ENCODE measurements around the gene SUGCT. TPM values are rescaled to one million over a fixed set of nuclear protein-coding genes. Genes with fewer than 3 reads are reported as not detected.
"Not testable (repeated sequence)": the region's sequence is repeated elsewhere in the genome, so short reads cannot be mapped to it uniquely, and the experiment has no call there.

The SUGCT gene
- total RNA-seq, 2 experiments from 2014 or later: 0.76 to 1.5 TPM

DNA sequence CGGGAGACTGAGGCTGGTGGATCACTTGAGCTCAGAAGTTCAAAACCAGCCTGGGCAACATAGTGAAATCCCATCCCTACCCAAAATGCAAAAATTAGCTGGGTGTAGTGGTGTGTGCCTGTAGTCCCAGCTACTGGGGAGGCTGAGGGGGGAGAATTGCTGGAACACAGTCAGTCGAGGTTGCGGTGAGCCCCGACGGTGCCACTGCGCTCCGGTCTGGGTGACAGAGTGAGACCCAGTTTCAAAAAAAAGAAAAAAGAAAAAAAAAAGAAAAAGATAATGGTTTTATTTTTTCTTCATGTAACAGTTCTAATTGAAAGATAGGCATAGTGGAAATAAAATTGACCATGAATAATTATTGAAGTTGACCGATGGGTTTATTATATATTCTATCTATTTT lies 99.9 kb downstream of the SUGCT start:
- CTCF ChIA-PET: no interaction called here
- Mint-ChIP-seq H3K4me1 (ENCODE audit: low read depth) (no peaks in the 10 kb centered on the region), H3K27ac (no peak overlapping the region), H3K27me3 (no peaks in the 10 kb centered on the region), H3K9me3 (no peaks in the 10 kb centered on the region), H3K4me3 (no peak overlapping the region), H3K36me3 (no peaks in the 10 kb centered on the region)
- DNase-seq: no peak
- POLR2A ChIA-PET: no interaction called here
- intact Hi-C loops (cut with micrococcal nuclease): no loop called here

DNA sequence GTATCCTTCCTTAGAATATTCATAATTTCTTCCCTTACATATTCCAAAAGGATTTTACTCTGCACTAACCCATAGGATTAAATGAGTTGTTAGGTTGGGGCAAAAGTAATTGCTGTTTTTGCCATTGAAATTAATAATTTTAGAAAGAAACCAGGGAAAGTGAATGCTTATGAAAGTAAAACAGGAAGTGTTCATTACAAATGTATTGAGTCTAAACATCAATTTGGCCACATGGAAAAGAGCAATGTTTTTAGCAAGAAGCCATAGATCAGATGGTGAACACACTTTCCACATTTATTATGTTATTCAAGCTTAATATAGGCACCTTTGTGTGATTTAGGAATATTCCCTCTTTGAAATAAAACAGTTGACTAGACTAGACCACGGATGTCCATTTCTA lies 102.9 kb downstream of the SUGCT start:
- Mint-ChIP-seq H3K9me3 (no peaks in the 10 kb centered on the region), H3K27ac (no peak overlapping the region), H3K36me3 (no peaks in the 10 kb centered on the region), H3K27me3 (no peaks in the 10 kb centered on the region), H3K4me3 (no peak overlapping the region), H3K4me1 (ENCODE audit: low read depth) (no peaks in the 10 kb centered on the region)
- intact Hi-C loops (cut with micrococcal nuclease): no loop called here
- ChIA-PET CTCF (no interaction called here), POLR2A (no interaction called here)
- DNase-seq: no peak

DNA sequence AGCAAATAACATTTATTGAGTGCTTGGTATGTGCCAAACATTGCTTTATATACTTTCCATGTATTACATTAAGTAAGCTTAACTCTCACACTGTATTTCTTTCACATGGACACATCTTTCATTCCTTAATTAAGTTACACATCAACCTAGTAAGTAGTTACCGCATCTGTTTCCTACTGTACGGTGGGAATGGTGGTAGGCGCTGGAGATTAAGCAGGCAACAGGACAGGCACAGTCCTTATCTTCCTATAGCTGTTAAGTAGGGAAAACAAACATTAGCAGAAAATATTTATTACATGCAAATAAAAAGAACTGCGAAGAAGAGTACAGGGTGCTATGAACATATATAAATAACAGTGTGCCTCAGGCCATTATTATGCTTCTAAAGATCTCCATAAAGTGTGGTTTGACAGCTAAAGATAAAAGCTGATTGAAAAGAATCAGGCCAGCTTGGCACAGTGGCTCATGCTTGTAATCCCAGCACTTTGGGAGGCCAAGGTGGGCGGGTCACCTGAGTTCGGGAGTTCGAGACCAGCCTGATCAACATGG lies 105.0 kb downstream of the SUGCT start:
- CTCF ChIA-PET: no interaction called here
- no peaks in the 10 kb centered on the region for H3K36me3 Mint-ChIP-seq
- no peak overlapping the region for H3K27ac Mint-ChIP-seq
- no peak for DNase-seq
- POLR2A ChIA-PET: no interaction called here
- H3K4me3 Mint-ChIP-seq: no peak overlapping the region
- no peaks in the 10 kb centered on the region for H3K9me3 Mint-ChIP-seq
- no peaks in the 10 kb centered on the region for H3K27me3 Mint-ChIP-seq
- H3K4me1 Mint-ChIP-seq (ENCODE audit: low read depth): no peaks in the 10 kb centered on the region
- intact Hi-C loops (cut with micrococcal nuclease): no loop called here

DNA sequence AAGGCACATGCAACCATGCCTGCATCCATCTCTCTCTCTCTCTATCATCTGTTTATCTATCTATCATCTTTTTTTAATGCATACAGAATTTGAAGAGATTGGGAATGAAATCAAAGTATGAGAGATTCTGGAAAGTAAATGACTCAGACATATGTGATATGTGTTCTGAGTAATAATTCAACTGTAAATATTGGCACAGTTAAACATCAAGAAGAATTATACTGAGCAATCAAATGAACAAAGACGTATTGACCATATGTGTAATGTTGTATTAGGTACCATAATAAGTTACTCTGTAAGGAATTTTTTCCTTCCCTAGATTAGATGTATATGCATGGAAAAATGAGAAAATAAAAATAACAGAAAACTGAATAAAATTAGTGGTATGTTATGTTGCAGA lies 108.3 kb downstream of the SUGCT start:
- no peak overlapping the region for H3K27ac Mint-ChIP-seq
- DNase-seq: no peak
- no peaks in the 10 kb centered on the region for H3K27me3 Mint-ChIP-seq
- H3K4me3 Mint-ChIP-seq: no peak overlapping the region
- H3K9me3 Mint-ChIP-seq: no peaks in the 10 kb centered on the region
- ChIA-PET POLR2A (no interaction called here), CTCF (no interaction called here)
- H3K4me1 Mint-ChIP-seq (ENCODE audit: low read depth): no peaks in the 10 kb centered on the region
- no peaks in the 10 kb centered on the region for H3K36me3 Mint-ChIP-seq
- intact Hi-C loops (cut with micrococcal nuclease): no loop called here

DNA sequence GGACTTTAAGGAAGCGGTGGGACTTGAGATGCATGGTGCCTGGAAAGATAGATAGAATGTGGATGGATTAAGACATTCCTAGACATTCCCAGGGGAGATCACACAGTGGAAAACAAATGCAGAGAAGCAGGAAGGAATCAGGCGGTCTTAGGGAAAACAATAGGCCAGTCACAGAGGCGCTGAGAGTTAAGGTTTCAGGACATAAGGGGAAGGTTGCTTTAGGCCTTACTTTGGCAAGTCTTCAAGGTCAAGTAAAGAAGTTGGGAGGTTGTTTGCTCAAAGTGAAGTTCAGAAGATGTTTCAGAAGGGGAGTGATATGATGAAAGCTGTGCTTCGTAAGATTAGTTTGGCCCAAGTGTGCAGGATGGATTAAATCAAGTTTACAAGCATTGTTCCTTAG lies 109.4 kb downstream of the SUGCT start:
- Mint-ChIP-seq H3K27me3 (no peaks in the 10 kb centered on the region), H3K9me3 (no peaks in the 10 kb centered on the region), H3K36me3 (no peaks in the 10 kb centered on the region), H3K27ac (no peak overlapping the region), H3K4me3 (no peak overlapping the region), H3K4me1 (ENCODE audit: low read depth) (no peaks in the 10 kb centered on the region)
- POLR2A ChIA-PET: no interaction called here
- no peak for DNase-seq
- CTCF ChIA-PET: no interaction called here
- intact Hi-C loops (cut with micrococcal nuclease): no loop called here

DNA sequence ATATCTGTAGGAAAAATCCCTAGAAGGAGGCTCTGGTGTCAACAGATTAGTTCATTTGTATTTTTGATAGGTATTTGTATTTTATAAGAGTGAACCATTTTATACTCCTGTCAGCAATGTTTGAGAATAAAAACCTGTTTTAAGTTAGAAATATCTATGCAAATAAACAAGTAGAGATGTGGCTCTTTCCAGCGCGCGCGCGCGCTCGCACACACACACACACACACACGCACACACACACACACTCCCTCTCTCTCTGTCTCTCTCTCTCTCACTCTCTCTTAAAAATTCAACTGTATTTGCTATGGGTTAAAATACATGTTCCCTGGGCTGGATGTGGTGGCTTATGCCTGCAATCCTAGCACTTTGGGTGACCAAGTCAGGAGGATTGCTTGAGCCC lies 113.9 kb downstream of the SUGCT start:
- no peak overlapping the region for H3K4me3 Mint-ChIP-seq
- no peak for DNase-seq
- no peaks in the 10 kb centered on the region for H3K9me3 Mint-ChIP-seq
- POLR2A ChIA-PET: no interaction called here
- H3K4me1 Mint-ChIP-seq (ENCODE audit: low read depth): no peaks in the 10 kb centered on the region
- intact Hi-C loops (cut with micrococcal nuclease): no loop called here
- H3K27ac Mint-ChIP-seq: no peak overlapping the region
- H3K27me3 Mint-ChIP-seq: no peaks in the 10 kb centered on the region
- no peaks in the 10 kb centered on the region for H3K36me3 Mint-ChIP-seq
- CTCF ChIA-PET: no interaction called here

DNA sequence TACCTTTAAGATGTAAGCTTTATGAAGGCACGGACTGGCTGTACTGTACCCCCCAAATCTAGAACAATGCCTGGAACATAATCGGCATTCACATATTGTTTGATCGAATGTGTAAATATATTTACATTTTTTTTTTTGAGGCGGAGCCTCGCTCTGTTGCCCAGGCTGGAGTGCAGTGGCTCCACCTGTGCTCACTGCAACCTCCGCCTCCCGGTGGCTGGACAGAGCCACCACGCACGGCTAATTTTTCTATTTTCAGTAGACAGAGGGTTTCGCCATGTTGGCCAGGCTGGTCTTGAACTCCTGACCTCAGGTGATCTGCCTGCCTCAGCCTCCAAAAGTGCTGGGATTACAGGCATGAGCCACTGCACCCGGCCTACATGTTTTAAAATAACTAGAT lies 118.6 kb downstream of the SUGCT start:
- H3K9me3 Mint-ChIP-seq; H3K27ac Mint-ChIP-seq; CTCF ChIA-PET; H3K4me1 Mint-ChIP-seq (ENCODE audit: low read depth); H3K4me3 Mint-ChIP-seq; intact Hi-C loops (cut with micrococcal nuclease); H3K36me3 Mint-ChIP-seq; H3K27me3 Mint-ChIP-seq; POLR2A ChIA-PET; DNase-seq: not testable (repeated sequence)

DNA sequence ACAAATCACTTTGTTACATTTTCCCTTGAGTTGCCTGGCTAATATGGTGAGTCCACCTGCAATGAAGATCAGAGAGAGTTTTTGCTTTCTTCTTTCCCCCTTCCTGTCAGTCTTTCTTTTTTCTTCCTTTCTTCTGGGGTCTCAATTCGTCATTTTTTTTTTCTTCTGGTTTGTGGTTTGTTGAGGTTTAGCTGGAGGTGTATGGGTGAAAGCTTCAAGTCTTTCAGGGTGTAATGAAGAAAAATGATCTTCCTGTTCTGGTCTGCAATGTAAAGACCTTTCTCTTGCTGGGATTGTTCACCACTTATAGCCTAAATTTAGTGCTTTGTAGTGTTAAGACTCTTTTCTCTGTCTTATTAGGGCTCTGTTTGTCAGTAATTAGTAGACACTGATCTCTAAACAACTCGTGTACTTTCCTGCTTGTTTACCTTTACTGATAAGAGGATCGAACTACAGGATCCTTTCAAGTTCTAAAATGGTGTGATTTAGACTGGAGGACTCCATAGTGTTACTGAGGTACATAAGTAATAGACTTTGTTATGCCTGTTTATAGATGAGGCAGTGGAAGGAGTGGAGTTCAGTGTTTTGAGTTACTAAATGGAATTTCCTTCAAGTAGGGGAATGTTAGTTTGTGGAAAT lies 129.1 kb downstream of the SUGCT start:
- Mint-ChIP-seq H3K4me1 (ENCODE audit: low read depth) (peaks cover 3% of the 10 kb centered on the region), H3K9me3 (no peaks in the 10 kb centered on the region), H3K27ac (no peak overlapping the region), H3K4me3 (no peak overlapping the region), H3K27me3 (no peaks in the 10 kb centered on the region), H3K36me3 (no peaks in the 10 kb centered on the region)
- DNase-seq: no peak
- CTCF ChIA-PET: no interaction called here
- POLR2A ChIA-PET: no interaction called here
- intact Hi-C loops (cut with micrococcal nuclease): no loop called here

DNA sequence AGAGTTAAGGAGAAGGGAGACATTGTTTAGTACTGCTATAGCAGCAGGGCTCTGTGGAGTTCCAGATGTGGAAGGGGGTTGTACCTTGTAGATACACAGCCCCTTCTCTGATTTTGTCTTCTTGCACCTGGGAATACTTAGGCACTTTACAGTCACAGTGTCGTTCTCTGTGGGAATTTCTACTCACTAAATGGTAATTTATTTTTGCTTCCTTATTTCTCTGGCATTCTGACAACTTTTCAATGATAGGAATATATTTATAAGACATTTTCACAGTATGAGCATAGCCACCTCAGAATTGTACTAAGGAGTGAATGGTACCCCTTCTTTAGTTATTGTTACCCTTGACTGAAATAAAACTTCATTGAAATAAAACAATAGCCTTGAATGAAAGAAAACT lies 132.8 kb downstream of the SUGCT start:
- intact Hi-C loops (cut with micrococcal nuclease): no loop called here
- H3K27me3 Mint-ChIP-seq: no peaks in the 10 kb centered on the region
- H3K27ac Mint-ChIP-seq: no peak overlapping the region
- H3K4me3 Mint-ChIP-seq: no peak overlapping the region
- ChIA-PET POLR2A (no interaction called here), CTCF (no interaction called here)
- peaks cover 3% of the 10 kb centered on the region for H3K4me1 Mint-ChIP-seq (ENCODE audit: low read depth)
- H3K36me3 Mint-ChIP-seq: no peaks in the 10 kb centered on the region
- H3K9me3 Mint-ChIP-seq: no peaks in the 10 kb centered on the region
- no peak for DNase-seq

DNA sequence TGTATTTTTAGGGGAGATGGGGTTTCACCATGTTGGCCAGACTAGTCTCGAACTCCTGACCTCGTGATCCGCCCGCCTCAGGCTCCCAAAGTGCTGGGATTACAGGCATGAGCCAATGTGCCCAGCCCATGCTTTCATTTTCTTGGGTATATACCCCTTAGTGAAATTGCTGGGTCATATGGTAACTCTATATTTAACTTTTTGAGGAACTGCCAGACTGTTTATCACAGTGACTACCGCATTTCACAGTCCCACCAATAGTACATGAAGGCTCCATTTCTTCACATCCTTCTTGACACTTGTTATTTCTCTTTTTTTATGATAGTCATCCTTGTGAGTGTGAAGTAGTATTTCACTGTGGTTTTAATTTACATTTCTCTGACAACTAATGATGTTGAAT lies 134.0 kb downstream of the SUGCT start:
- H3K36me3 Mint-ChIP-seq; DNase-seq; CTCF ChIA-PET; H3K27me3 Mint-ChIP-seq; intact Hi-C loops (cut with micrococcal nuclease); H3K4me1 Mint-ChIP-seq (ENCODE audit: low read depth); H3K4me3 Mint-ChIP-seq; POLR2A ChIA-PET; H3K27ac Mint-ChIP-seq; H3K9me3 Mint-ChIP-seq: not testable (repeated sequence)

DNA sequence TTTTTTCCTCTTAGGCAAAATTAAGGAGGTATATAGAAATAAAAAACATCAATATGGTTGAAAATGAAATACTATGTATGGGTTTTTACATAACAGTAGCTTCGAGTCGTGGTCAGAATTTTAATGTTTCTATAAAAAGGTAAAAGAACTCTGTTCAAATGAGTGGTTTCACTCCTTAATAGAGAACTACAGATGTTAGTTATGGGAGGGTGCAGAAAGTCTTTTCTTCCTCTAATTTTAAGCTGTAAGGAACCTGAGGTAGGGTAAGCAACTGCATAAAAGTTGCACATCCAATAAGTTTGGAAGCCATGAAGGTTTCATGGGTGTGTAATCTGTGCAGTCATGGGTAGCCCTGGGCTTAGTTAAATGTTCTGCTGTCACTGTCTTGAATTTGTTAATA lies 141.3 kb downstream of the SUGCT start:
- Mint-ChIP-seq H3K27ac (no peak overlapping the region), H3K27me3 (peaks cover 2% of the 10 kb centered on the region), H3K36me3 (peaks cover 4% of the 10 kb centered on the region), H3K4me1 (ENCODE audit: low read depth) (no peaks in the 10 kb centered on the region), H3K4me3 (no peak overlapping the region), H3K9me3 (peaks cover under 1% of the 10 kb centered on the region)
- intact Hi-C loops (cut with micrococcal nuclease): no loop called here
- ChIA-PET CTCF (no interaction called here), POLR2A (no interaction called here)
- DNase-seq: no peak

DNA sequence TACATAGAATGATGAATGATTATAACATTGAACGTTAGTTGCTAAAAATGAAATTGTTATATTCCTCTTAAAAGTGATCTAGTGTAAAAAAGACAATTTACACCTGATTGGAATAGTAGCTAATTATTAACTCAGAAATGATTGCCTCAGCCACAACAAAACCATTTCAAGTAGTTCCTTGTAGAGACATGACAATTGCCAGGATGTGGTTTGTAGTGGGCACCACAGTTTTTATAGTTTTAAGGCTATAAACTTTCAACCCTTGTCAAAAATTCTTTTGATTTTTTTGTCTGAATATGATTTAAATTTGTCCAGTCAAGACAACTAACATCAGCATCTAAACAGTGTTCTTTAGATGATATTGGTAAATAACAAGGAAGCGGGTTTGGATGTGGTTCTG lies 145.2 kb downstream of the SUGCT start:
- Mint-ChIP-seq H3K4me1 (ENCODE audit: low read depth) (no peaks in the 10 kb centered on the region), H3K4me3 (no peak overlapping the region), H3K9me3 (peaks cover 7% of the 10 kb centered on the region), H3K36me3 (peaks cover 4% of the 10 kb centered on the region), H3K27ac (no peak overlapping the region), H3K27me3 (peaks cover 2% of the 10 kb centered on the region)
- ChIA-PET CTCF (no interaction called here), POLR2A (no interaction called here)
- no peak for DNase-seq
- intact Hi-C loops (cut with micrococcal nuclease): no loop called here

DNA sequence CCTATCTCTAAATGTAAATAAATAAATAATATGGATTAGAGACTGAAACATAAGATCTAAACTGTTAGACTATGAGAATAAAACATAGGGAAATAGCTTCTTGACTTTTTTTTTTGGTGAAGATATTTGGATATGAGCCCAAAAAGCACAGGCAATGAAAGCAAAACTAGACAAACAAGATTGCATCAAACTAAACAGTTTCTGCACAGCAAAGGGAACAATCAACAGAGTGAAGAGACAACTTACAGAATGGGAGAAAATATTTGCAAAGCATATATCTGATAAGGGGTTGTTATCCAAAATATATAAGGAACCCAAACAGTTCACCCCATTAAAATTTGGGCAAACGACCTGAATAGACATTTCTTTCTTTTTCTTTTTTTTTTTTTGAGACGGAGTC lies 148.1 kb downstream of the SUGCT start:
- Mint-ChIP-seq H3K9me3 (peaks cover 7% of the 10 kb centered on the region), H3K36me3 (peaks cover 2% of the 10 kb centered on the region), H3K27ac (no peak overlapping the region), H3K4me1 (ENCODE audit: low read depth) (no peaks in the 10 kb centered on the region), H3K27me3 (peaks cover 2% of the 10 kb centered on the region), H3K4me3 (no peak overlapping the region)
- intact Hi-C loops (cut with micrococcal nuclease): no loop called here
- CTCF ChIA-PET: interaction anchor here (0.6 kb wide), 1 partner anchor 191 kb away, joined by 4 read pairs; no protein-coding TSS in a partner anchor
- POLR2A ChIA-PET: no interaction called here
- DNase-seq: no peak
